HG03039 (cell line): ENCODE results near the gene TUBD1.
A peak's percentile ranks its signal among the peaks of the same experiment; 100 is the strongest.
"Not testable (repeated sequence)": the region's sequence is repeated elsewhere in the genome, so short reads cannot be mapped to it uniquely, and the experiment has no call there.

Experiments
- ATAC-seq: cut with Tn5 transposase; IDR thresholded peaks from one replicate; pipeline ENCODE4 v1.9.1; 2021; ENCODE audit warnings: mild to moderate bottlenecking, moderate library complexity; ENCODE audit not compliant: unreplicated experiment

The TUBD1 gene

DNA sequence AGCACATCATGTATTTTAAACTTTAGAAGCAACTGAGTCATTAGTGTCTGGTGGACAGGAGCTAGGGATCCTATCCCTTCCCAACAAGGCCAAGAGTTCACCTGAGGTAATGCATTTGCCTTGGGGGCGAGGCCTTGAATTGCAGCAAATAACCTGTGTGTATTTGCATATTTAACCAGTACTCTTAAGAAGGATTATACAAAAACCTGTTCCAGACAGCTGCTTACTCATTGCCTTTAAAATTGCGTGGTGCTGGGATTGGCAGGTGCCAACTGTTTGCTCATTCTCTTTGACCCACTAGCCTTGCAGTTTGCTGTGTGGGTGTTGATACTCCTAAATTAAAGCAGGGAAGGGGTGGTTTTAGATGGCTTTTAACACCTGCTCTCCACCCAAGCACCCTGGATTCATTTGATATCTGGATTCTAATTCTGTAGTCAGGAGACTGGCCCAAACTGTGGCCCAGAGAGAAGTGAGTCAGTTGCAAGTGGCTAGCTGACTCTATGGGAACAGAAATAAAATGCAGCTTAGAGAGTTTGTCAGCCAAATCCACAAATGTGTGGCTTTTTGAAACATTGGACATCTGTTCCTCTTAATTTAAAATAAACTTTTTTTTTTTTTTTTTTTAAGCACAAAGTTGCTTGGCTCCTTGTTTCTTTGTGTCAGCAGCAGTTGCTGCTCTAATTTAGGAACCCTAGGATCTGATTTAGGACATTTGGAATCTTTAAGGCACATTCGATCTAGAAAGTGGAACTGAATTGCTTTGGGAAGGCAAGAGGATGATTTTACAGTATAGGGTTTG lies 46.9 kb downstream of the TUBD1 start:
- no peak for ATAC-seq

DNA sequence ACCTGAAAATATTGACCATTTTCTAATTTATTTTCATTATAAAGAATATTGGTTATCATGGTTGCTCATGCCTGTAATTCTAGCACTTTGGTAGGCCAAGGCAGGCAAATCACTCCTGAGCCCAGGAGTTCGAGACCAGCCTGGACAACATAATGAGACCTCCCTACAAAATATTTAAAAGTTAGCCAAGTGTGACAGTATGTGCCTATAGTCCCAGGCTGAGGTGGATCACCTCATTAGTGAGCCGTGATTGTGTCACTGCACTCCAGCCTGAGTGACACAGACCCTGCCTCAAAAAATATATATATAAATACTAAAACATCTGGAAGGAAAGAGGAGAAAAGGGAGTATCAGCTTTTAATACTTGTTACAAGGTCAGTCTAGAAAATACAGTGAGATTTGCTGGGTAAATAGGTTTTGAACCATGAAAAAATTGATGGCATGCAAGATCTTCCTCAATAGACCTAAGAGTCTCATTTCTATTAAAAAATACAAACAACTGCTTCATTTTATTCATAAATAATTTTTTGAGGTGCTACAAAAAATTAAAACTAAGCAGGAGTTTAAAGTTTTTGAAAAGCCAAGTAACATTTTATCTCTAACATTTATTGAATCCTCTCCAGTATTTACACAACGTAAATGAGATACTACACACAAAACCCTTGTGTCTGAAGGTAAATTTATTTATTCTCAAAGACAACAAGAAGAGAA lies 47.7 kb downstream of the TUBD1 start:
- no peak for ATAC-seq

DNA sequence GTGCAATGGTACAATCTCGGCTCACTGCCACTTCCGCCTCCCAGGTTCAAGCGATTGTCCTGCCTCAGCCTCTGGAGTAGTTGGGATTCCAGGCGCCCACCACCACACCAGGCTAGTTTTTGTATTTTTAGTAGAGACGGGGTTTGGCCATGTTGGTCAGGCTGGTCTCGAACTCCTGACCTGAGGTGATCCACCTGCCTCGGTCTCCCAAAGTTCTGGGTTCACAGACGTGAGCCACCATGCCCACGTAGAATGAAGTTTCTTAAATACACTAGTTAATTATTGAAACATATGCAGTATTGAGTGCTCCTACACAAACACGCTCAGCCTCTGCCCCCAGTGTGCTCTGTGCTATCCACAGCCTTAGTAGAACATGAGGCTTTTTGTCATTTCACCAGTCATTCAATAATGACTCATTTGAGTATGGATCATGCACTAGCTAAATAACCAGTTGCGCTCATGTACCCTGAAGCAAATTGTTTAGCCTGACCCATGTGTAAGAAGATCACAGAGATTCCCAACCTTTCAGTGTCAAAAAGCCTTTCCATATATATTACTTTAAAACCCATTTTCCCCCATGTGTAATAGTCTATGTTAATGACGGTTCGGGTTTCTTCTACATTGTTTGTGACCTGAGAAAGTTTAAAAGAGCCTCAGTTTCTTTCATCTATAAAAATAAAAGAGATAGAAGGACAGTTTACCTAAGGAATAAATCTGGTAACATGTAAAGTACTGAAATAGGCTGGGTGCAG lies 49.7 kb downstream of the TUBD1 start:
- ATAC-seq: no peak

GRCh38 chr17:59841882-59842263 lies 50.9 kb downstream of the TUBD1 start:
- not testable (repeated sequence) for ATAC-seq

DNA sequence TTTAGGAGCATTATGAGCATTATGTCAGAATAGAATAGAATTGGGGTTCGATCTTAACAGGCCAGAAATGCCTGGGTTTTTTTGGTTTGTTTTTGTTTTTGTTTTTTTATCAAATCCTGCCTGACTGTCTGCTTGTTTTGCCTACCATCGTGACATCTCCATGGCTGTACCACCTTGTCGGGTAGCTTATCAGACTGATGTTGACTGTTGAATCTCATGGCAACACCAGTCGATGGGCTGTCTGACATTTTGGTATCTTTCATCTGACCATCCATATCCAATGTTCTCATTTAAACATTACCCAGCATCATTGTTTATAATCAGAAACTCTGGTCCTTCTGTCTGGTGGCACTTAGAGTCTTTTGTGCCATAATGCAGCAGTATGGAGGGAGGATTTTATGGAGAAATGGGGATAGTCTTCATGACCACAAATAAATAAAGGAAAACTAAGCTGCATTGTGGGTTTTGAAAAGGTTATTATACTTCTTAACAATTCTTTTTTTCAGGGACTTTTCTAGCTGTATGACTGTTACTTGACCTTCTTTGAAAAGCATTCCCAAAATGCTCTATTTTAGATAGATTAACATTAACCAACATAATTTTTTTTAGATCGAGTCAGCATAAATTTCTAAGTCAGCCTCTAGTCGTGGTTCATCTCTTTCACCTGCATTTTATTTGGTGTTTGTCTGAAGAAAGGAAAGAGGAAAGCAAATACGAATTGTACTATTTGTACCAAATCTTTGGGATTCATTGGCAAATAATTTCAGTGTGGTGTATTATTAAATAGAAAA lies 51.5 kb downstream of the TUBD1 start:
- not testable (repeated sequence) for ATAC-seq

GRCh38 chr17:59840329-59841090 lies 52.2 kb downstream of the TUBD1 start:
- no peak for ATAC-seq

GRCh38 chr17:59839651-59840328 lies 53.0 kb downstream of the TUBD1 start:
- no peak for ATAC-seq

- no peak for ATAC-seq
These were observed 54.5 kb downstream of the TUBD1 start for GRCh38 chr17:59838052-59838916.

DNA sequence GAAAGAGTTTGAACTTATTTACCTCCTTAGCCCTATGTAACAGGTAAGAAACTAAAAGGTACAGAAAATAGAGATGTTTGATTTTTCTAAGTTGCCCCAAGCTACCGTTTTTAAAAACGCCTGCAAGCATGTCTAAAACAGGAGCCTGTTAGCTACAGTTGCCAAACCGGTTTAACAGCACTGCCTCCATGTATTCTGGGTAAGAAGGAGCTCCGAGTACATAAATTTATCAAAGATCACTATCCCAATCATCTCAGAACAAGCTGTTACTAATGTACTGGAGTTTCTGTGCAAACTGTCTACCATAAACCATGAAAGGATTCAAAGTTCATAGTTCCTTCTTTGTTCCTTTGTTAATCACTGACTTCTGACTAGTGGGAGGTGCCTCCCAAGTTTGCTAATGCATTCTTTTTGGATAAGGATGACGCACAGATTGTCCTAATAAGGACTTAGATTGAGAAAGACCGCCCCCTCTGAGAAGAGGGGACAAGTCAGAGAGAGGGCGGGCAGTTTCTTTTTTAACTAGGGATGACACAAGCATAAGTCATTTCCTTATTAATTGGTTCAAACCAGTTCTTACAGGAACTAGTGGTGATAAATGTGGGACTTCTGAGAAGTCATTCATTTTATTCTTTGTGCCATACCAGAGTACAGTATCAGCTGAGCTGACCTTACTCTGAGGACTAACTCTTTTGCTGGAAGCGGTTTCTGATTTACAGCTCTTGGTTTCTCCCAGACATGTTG lies 55.3 kb downstream of the TUBD1 start:
- peak; percentile 55 for ATAC-seq

DNA sequence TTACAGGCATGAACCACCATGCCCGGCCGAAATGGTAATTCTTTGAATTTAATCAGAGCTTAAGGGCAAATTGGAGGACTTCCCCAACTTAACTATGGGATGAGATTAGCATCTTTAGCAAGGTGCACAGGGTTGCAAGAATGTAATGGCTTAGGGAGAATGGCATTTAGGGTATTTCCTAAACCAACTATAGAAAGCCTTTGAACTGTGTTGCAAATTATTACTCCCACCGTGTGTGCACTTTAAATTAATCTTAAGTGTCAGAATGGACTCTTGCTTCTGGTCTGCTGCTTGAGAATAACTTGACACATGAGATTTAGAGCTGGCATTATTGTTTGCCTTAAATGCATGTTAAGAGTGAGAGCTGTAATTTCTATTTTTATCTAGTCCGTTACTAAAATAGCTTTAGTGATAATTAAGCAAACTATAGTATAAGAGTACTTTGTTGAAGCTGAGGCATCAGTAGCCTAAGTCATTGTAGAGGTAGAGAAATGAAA lies 59.8 kb downstream of the TUBD1 start:
- ATAC-seq: no peak

- no peak for ATAC-seq
These were observed 61.8 kb downstream of the TUBD1 start for GRCh38 chr17:59830846-59831486.

DNA sequence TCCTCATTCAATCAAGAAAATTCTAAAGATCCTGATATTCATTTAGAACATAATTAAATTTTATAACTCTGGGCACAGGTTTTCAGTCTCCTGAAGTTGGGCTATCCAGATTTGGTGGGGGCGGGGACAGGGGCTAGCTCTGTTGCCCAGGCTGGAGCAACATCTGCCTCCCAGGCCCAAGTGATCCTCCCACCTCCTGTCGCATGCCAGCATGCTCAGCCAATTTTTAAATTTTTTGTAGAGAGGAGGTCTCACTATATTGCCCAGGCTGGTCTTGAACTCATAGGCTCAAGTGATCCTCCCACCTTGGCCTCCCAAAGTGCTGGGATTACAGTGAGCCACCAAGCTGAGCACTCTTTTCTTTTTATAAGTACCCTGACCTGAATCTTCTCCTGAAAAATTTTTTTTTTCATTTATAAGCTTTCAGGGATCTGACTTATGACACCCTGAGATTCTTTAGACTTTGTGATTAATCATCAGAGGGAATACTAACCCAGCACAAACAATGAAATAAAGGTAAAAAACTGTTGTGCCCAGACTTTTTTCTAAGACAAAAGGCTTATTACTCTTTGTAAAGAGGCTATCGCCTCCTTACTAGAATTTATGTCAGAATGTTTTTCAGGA lies 62.6 kb downstream of the TUBD1 start:
- no peak for ATAC-seq

- ATAC-seq: no peak
These were observed 63.3 kb downstream of the TUBD1 start for GRCh38 chr17:59829217-59830006.

DNA sequence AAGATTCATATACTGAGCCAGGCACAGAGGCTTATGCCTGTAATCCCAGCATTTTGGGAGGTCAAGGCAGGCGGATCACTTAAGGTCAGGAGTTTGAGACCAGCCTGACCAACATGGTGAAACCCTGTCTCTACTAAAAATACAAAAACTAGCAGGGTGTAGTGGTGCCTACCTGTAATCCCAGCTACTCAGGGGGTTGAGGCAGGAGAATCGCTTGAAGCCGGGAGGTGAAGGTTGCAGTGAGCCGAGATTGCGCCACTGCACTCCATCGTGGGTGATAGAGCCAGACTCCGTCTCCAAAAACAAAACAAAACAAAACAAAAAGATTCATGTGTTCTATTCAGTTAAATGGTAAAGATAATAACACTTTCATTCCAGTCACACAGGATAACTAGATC lies 63.9 kb downstream of the TUBD1 start:
- not testable (repeated sequence) for ATAC-seq

DNA sequence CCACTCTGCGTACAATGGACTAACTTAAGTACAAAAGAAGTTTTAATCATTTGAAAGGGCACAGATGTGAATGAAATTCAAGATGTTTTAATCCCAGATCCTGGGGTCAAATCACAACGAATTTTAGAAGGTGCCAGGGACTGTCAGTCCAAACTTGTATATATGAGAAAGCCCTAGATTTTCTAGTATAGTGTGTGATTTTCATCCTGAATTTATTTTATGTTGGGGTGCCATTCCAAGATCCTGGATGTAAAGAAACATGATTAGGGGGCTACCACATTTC lies 64.3 kb downstream of the TUBD1 start:
- no peak for ATAC-seq
